SU-DHL-6 (cell line): ENCODE measurements around the gene FARS2.

Experiments
- EZH2phosphoT487 ChIP-seq: fragments of 200-600 bp; sonication (generic), shearing (Covaris generic); conservative IDR thresholded peaks from 2 replicates; pipeline ENCODE4 v1.6.1; 2018; ENCODE audit warnings: mild to moderate bottlenecking, antibody characterized with exemption, low read length, moderate library complexity, mixed read lengths
- TF ChIP-seq, protein P1 (sequence below): fragments of 200-600 bp; sonication (generic); IDR thresholded peaks from one replicate; pipeline ENCODE4 v1.5.1; 2017; ENCODE audit warnings: antibody characterized with exemption, mild to moderate bottlenecking, low read length, moderate library complexity; ENCODE audit not compliant: insufficient read depth, poor library complexity, severe bottlenecking

DNA sequence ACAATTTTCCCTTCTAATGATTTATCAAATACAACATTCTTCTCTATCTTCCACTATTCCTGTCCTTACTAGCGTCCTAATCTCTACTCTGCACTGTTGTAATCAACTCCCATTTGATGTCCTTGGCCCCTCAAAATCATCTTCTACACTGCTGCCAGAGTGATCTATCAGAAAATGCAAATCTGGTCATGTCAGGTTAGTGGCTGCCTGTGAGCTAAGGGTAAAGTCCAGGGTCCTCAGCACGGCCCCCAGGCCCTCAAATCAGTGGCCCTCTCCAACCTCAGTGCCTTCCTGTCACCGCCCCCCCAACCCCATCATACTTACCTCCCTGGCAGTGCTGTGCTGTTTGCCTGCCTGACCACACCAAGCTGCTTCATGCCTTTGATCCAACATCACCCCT is 4.4 kb upstream of the FARS2 start:
- TF ChIP-seq, protein P1, sequence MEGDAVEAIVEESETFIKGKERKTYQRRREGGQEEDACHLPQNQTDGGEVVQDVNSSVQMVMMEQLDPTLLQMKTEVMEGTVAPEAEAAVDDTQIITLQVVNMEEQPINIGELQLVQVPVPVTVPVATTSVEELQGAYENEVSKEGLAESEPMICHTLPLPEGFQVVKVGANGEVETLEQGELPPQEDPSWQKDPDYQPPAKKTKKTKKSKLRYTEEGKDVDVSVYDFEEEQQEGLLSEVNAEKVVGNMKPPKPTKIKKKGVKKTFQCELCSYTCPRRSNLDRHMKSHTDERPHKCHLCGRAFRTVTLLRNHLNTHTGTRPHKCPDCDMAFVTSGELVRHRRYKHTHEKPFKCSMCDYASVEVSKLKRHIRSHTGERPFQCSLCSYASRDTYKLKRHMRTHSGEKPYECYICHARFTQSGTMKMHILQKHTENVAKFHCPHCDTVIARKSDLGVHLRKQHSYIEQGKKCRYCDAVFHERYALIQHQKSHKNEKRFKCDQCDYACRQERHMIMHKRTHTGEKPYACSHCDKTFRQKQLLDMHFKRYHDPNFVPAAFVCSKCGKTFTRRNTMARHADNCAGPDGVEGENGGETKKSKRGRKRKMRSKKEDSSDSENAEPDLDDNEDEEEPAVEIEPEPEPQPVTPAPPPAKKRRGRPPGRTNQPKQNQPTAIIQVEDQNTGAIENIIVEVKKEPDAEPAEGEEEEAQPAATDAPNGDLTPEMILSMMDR = no peak
- TF ChIP-seq EZH2phosphoT487 = no peak
